ENCODE data around the gene MSH3.
"Not testable (repeated sequence)": the region's sequence is repeated elsewhere in the genome, so short reads cannot be mapped to it uniquely, and the experiment has no call there.

The MSH3 gene

GRCh38 chr5:80656425-80656824, 2.0 kb downstream of the MSH3 start:
- DNase-seq (ENCODE audit: low read depth in 3 of 3): no peak

GRCh38 chr5:80659106-80659505, 4.7 kb downstream of the MSH3 start:
- no peak for DNase-seq (ENCODE audit: low read depth in 3 of 3)

GRCh38 chr5:80660661-80661060, 6.2 kb downstream of the MSH3 start:
- not testable (repeated sequence) for DNase-seq (ENCODE audit: low read depth in 3 of 3)

- no peak for DNase-seq (ENCODE audit: low read depth in 3 of 3)
Measured at GRCh38 chr5:80662108-80662507, 7.7 kb downstream of the MSH3 start.

GRCh38 chr5:80665057-80665456, 10.6 kb downstream of the MSH3 start:
- DNase-seq (ENCODE audit: low read depth in 3 of 3): no peak

- DNase-seq (ENCODE audit: low read depth in 3 of 3): no peak
Measured at GRCh38 chr5:80667384-80667783, 12.9 kb downstream of the MSH3 start.

- DNase-seq (ENCODE audit: low read depth in 3 of 3): no peak
Measured at GRCh38 chr5:80668016-80668969, 13.8 kb downstream of the MSH3 start.

GRCh38 chr5:80672140-80672736, 17.8 kb downstream of the MSH3 start:
- DNase-seq (ENCODE audit: low read depth in 3 of 3): peak; percentile 45 to 64 (median 52)

- DNase-seq (ENCODE audit: low read depth in 3 of 3): no peak
Measured at GRCh38 chr5:80676706-80677105, 22.3 kb downstream of the MSH3 start.

GRCh38 chr5:80686757-80687156, 32.3 kb downstream of the MSH3 start:
- no peak for DNase-seq (ENCODE audit: low read depth in 3 of 3)

GRCh38 chr5:80688648-80689420, 34.4 kb downstream of the MSH3 start:
- DNase-seq (ENCODE audit: low read depth in 3 of 3): no peak

- DNase-seq (ENCODE audit: low read depth in 3 of 3): no peak
Measured at GRCh38 chr5:80689627-80690026, 35.2 kb downstream of the MSH3 start.

- no peak for DNase-seq (ENCODE audit: low read depth in 3 of 3)
Measured at GRCh38 chr5:80695666-80696065, 41.2 kb downstream of the MSH3 start.

GRCh38 chr5:80696450-80696849, 42.0 kb downstream of the MSH3 start:
- no peak for DNase-seq (ENCODE audit: low read depth in 3 of 3)

GRCh38 chr5:80697100-80697499, 42.6 kb downstream of the MSH3 start:
- DNase-seq (ENCODE audit: low read depth in 3 of 3): no peak

GRCh38 chr5:80698369-80698768, 43.9 kb downstream of the MSH3 start:
- no peak for DNase-seq (ENCODE audit: low read depth in 3 of 3)

- DNase-seq (ENCODE audit: low read depth in 3 of 3): no peak
Measured at GRCh38 chr5:80701597-80701996, 47.1 kb downstream of the MSH3 start.

GRCh38 chr5:80703291-80703690, 48.8 kb downstream of the MSH3 start:
- no peak for DNase-seq (ENCODE audit: low read depth in 3 of 3)

GRCh38 chr5:80703747-80704146, 49.3 kb downstream of the MSH3 start:
- DNase-seq (ENCODE audit: low read depth in 3 of 3): no peak

GRCh38 chr5:80704221-80704620, 49.8 kb downstream of the MSH3 start:
- DNase-seq (ENCODE audit: low read depth in 3 of 3): no peak

GRCh38 chr5:80705216-80705769, 50.8 kb downstream of the MSH3 start:
- no peak for DNase-seq (ENCODE audit: low read depth in 3 of 3)

- no peak for DNase-seq (ENCODE audit: low read depth in 3 of 3)
Measured at GRCh38 chr5:80705801-80706200, 51.3 kb downstream of the MSH3 start.
